Esophagus mucosa (tissue), 1 donor: Measurements from ENCODE around the gene OR2AT4. TPM values are rescaled to one million over a fixed set of nuclear protein-coding genes. Genes with fewer than 3 reads are reported as not detected.
"Not testable (repeated sequence)": the region's sequence is repeated elsewhere in the genome, so short reads cannot be mapped to it uniquely, and the experiment has no call there.

Source experiments
- ATAC-seq: fragments of 200-7000 bp; cut with Tn5 transposase; one replicate; pipeline ENCODE4 v1.9.1; 2020
- total RNA-seq: library from RNA; stranded (reverse); gene quantifications from one replicate; pipeline ENCODE4 v1.2.4, GENCODE V29; 2023
- donor health status: DM: yes; HTN: yes; CAD: no.

The OR2AT4 gene
- total RNA-seq, 1 donor from 2014 or later = not detected

GRCh38 chr11:75101424-75102128 is 4.9 kb upstream of the OR2AT4 start:
- no peak for ATAC-seq

- ATAC-seq = peak; percentile 72
Observed at GRCh38 chr11:75100314-75100713, 3.6 kb upstream of the OR2AT4 start.

GRCh38 chr11:75099635-75100034 is 3.0 kb upstream of the OR2AT4 start:
- ATAC-seq = no peak

- not testable (repeated sequence) for ATAC-seq
Observed at GRCh38 chr11:75098835-75099439, 2.3 kb upstream of the OR2AT4 start.

- not testable (repeated sequence) for ATAC-seq
Observed at GRCh38 chr11:75098181-75098580, 1.5 kb upstream of the OR2AT4 start.

GRCh38 chr11:75097173-75097557 is 489 bp upstream of the OR2AT4 start:
- ATAC-seq = no peak

- not testable (repeated sequence) for ATAC-seq
Observed at GRCh38 chr11:75094382-75094781, 2.3 kb downstream of the OR2AT4 start.

GRCh38 chr11:75090671-75091177 is 6.0 kb downstream of the OR2AT4 start:
- no peak for ATAC-seq

- no peak for ATAC-seq
Observed at GRCh38 chr11:75087319-75088305, 9.1 kb downstream of the OR2AT4 start.

- no peak for ATAC-seq
Observed at GRCh38 chr11:75084883-75085282, 11.8 kb downstream of the OR2AT4 start.

GRCh38 chr11:75083217-75083605 is 13.5 kb downstream of the OR2AT4 start:
- no peak for ATAC-seq

GRCh38 chr11:75082601-75083216 is 14.0 kb downstream of the OR2AT4 start:
- ATAC-seq = no peak

- ATAC-seq = no peak
Observed at GRCh38 chr11:75079546-75079945, 17.1 kb downstream of the OR2AT4 start.

GRCh38 chr11:75078233-75078632 is 18.4 kb downstream of the OR2AT4 start:
- no peak for ATAC-seq

GRCh38 chr11:75077316-75077715 is 19.4 kb downstream of the OR2AT4 start:
- no peak for ATAC-seq

- ATAC-seq = no peak
Observed at GRCh38 chr11:75076671-75077070, 20.0 kb downstream of the OR2AT4 start.

- ATAC-seq = no peak
Observed at GRCh38 chr11:75073459-75074190, 23.1 kb downstream of the OR2AT4 start.

GRCh38 chr11:75072582-75072981 is 24.1 kb downstream of the OR2AT4 start:
- no peak for ATAC-seq

- ATAC-seq = no peak
Observed at GRCh38 chr11:75069473-75069872, 27.2 kb downstream of the OR2AT4 start.

- no peak for ATAC-seq
Observed at GRCh38 chr11:75068993-75069392, 27.7 kb downstream of the OR2AT4 start.

GRCh38 chr11:75068559-75068958 is 28.1 kb downstream of the OR2AT4 start:
- ATAC-seq = no peak

GRCh38 chr11:75066061-75066460 is 30.6 kb downstream of the OR2AT4 start:
- no peak for ATAC-seq
